DOHH2 (cell line): Measurements from ENCODE around the gene CXCL12.

ENCODE experiments used
- CTCF ChIP-seq: fragments of 200-600 bp; sonication (generic); IDR thresholded peaks from one replicate; pipeline ENCODE4 v1.5.1; 2014; ENCODE audit warnings: antibody characterized with exemption, mild to moderate bottlenecking, low read depth, low read length; ENCODE audit not compliant: poor library complexity, severe bottlenecking
- EZH2phosphoT487 ChIP-seq: fragments of 200-600 bp; sonication (generic); IDR thresholded peaks from 2 replicates; pipeline ENCODE4 v1.6.1; 2017; ENCODE audit warnings: borderline replicate concordance, mild to moderate bottlenecking, antibody characterized with exemption, low read length, moderate library complexity, mixed read lengths

GRCh38 chr10:44419790-44420549 is 35.1 kb upstream of the CXCL12 start:
- TF ChIP-seq CTCF (no peak), EZH2phosphoT487 (no peak)
